Spleen (tissue), 11 donors: ENCODE results near the gene MYH14. TPM values are rescaled to one million over a fixed set of nuclear protein-coding genes. Genes with fewer than 3 reads are reported as not detected.

ENCODE experiments used
- DNase-seq: peaks from one replicate; pipeline ENCODE4 v3.0.0-alpha.2; 2020
- H3K27ac ChIP-seq, 8 donors: fragments of 200-600 bp; sonication (generic) in 7 of 8; 1 replicate in 4 of 8; 2 replicates in 4 of 8; pipeline versions ENCODE4 v1.5.0 to v1.8.0; 2016 to 2021; ENCODE audit warnings: inconsistent platforms in 4 of 8, mild to moderate bottlenecking in 4 of 8, moderate library complexity in 1 of 8
- H3K27me3 ChIP-seq, 7 donors: fragments of 200-600 bp; sonication (generic) in 6 of 7; replicated peaks in 1 of 7; 1 replicate in 4 of 7; 2 replicates in 3 of 7; pipeline versions ENCODE4 v1.5.0 to v1.8.0; 2016 to 2021; ENCODE audit warnings: inconsistent platforms in 3 of 7, mild to moderate bottlenecking in 1 of 7
- H3K36me3 ChIP-seq, 6 donors: fragments of 200-600 bp; sonication (generic) in 5 of 6; 1 replicate in 4 of 6; 2 replicates in 2 of 6; pipeline versions ENCODE4 v1.5.0 to v1.8.0; 2016 to 2021; ENCODE audit warnings: inconsistent platforms in 2 of 6
- H3K4me1 ChIP-seq, 6 donors: fragments of 200-600 bp; sonication (generic) in 5 of 6; 1 replicate in 3 of 6; 2 replicates in 3 of 6; pipeline versions ENCODE4 v1.5.0 to v1.8.0; 2016 to 2021; ENCODE audit warnings: inconsistent platforms in 3 of 6
- H3K4me3 ChIP-seq, 8 donors: fragments of 200-600 bp; sonication (generic) in 7 of 8; 1 replicate in 4 of 8; 2 replicates in 4 of 8; pipeline versions ENCODE4 v1.5.0 to v1.8.0; 2016 to 2021; ENCODE audit warnings: inconsistent platforms in 4 of 8, mild to moderate bottlenecking in 4 of 8, moderate library complexity in 2 of 8
- H3K9me3 ChIP-seq, 8 donors: fragments of 200-600 bp; sonication (generic) in 7 of 8; 1 replicate in 4 of 8; 2 replicates in 4 of 8; pipeline versions ENCODE4 v1.5.0 to v1.8.0; 2016 to 2021; ENCODE audit warnings: inconsistent platforms in 4 of 8
- POLR2A ChIP-seq, 3 donors: fragments of 450-650 bp; IDR thresholded peaks; one replicate each; pipeline ENCODE4 v1.5.1; 2017; ENCODE audit warnings: antibody characterized with exemption in 3 of 3, mild to moderate bottlenecking in 1 of 3
- POLR2AphosphoS5 ChIP-seq, 3 donors: sonication (generic); formaldehyde crosslinking; IDR thresholded peaks; one replicate each; pipeline ENCODE4 v1.5.1; 2017; ENCODE audit warnings: antibody characterized with exemption in 3 of 3
- WGBS, 5 donors: extraction: QIAGEN DNeasy Blood & Tissue Kit in 3 of 5; methylation state at CpG; one replicate each; pipeline versions ENCODE4 v1.1.5 to v1.1.7; 2013 to 2018; 5-methylcytosine and 5-hydroxymethylcytosine counted together
- intact Hi-C: fragments of 100-400 bp; cut with DNase I; formaldehyde crosslinking; loops from one replicate; pipeline ENCODE4 v1.15.0; 2023; ENCODE audit warnings: low total_unique reads
- polyA plus RNA-seq, 3 donors: library from polyadenylated mRNA; stranded (reverse); fragments of 200-250 nt; gene quantifications; one replicate each; pipeline ENCODE4 v1.2.1, GENCODE V29; 2013
- total RNA-seq, 7 donors: library from RNA; depleted of rRNA in 3 of 7; stranded (reverse); fragments of >200 nt in 3 of 7; fragmentation: NEBNext Ultra II Directional in 4 of 7; extraction: Animal tissue kit (Norgen Biotek cat#: 25700) in 4 of 7; gene quantifications; one replicate each; pipeline versions ENCODE4 v1.1.0 to v1.2.1, GENCODE V29; 2016 to 2021
- TF ChIP-seq, protein P1 (sequence below), 11 experiments: fragments of 200-600 bp in 7 of 11; fragments of 450-650 bp in 4 of 11; sonication (generic) in 4 of 11; IDR thresholded peaks in 8 of 11; conservative IDR thresholded peaks in 3 of 11; 1 replicate in 7 of 11; 2 replicates in 4 of 11; pipeline versions ENCODE4 v1.4.0 to v1.8.0; 2016 to 2021; ENCODE audit warnings: antibody characterized with exemption in 11 of 11, inconsistent platforms in 4 of 11, mild to moderate bottlenecking in 1 of 11
- donor health status: healthy with polysubstance abuse.
- donor health status: DM: no; HTN: no; CAD: no; lungs with moderate emphysema.
- donor health status: DM: no; HTN: no; CAD: no.
- donor health status: Bipolar disorder and iron deficiency.
- donor health status: healthy.
- donor health status: DM: no; HTN: no; CAD: no.
- donor health status: DM: yes; HTN: yes; CAD: no.

Gene MYH14
- total and polyA plus RNA-seq, 10 donors, result 0.04 to 1.5 (median 0.28) TPM; not detected in 1

DNA sequence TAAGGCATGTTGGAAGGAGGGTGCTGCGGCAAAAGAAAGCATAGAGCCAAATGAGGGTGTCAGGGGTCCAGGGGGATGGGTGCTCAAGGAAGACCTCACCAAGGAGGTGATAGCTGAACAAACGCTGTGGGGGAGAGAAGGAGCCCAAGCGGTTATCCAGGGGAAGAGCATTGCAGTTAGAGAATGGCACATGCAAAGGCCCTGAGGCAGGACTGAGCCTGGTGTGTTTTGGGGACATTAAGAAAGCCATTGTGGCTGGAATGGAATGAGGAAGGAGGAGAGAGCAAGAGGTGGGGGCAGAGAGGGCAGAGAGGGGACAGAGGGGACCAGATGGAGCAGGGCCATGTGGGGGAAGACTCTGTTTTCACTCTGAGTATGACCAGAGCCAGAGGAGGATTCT lies 6.1 kb upstream of the MYH14 start:
- no peaks in the 10 kb centered on the region for H3K36me3 ChIP-seq
- peaks cover 0 to 4% (median 0%) of the 10 kb centered on the region in 6 donors for H3K4me1 ChIP-seq
- 68 to 81% (median 73%) methylated on average over 3 of the region's 3 CpGs for WGBS, 5 donors
- TF ChIP-seq POLR2A (IDR thresholded peaks at IDR 0.05) (no peak), POLR2AphosphoS5 (IDR thresholded peaks at IDR 0.05) (no peak)
- TF ChIP-seq, protein P1, sequence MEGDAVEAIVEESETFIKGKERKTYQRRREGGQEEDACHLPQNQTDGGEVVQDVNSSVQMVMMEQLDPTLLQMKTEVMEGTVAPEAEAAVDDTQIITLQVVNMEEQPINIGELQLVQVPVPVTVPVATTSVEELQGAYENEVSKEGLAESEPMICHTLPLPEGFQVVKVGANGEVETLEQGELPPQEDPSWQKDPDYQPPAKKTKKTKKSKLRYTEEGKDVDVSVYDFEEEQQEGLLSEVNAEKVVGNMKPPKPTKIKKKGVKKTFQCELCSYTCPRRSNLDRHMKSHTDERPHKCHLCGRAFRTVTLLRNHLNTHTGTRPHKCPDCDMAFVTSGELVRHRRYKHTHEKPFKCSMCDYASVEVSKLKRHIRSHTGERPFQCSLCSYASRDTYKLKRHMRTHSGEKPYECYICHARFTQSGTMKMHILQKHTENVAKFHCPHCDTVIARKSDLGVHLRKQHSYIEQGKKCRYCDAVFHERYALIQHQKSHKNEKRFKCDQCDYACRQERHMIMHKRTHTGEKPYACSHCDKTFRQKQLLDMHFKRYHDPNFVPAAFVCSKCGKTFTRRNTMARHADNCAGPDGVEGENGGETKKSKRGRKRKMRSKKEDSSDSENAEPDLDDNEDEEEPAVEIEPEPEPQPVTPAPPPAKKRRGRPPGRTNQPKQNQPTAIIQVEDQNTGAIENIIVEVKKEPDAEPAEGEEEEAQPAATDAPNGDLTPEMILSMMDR (IDR thresholded peaks at IDR 0.05 in 8 of 11, conservative IDR thresholded peaks at IDR 0.05 in 3 of 11), result no peak
- DNase-seq, result no peak
- no peak overlapping the region for H3K4me3 ChIP-seq
- H3K9me3 ChIP-seq, result no peaks in the 10 kb centered on the region
- intact Hi-C loops, result no loop called here
- no peak overlapping the region for H3K27ac ChIP-seq
- peaks cover 0 to 81% (median 19%) of the 10 kb centered on the region in 7 donors for H3K27me3 ChIP-seq

GRCh38 chr19:50198431-50199258 lies 4.8 kb upstream of the MYH14 start:
- Histone ChIP-seq H3K27ac (no peak overlapping the region), H3K36me3 (no peaks in the 10 kb centered on the region), H3K9me3 (peaks cover 0 to 12% (median 0%) of the 10 kb centered on the region in 8 donors), H3K27me3 (peaks cover 0 to 81% (median 31%) of the 10 kb centered on the region in 7 donors), H3K4me1 (peaks cover 0 to 10% (median 7%) of the 10 kb centered on the region in 6 donors), H3K4me3 (no peak overlapping the region)
- 36 to 46% (median 38%) methylated on average over 7 of the region's 7 CpGs for WGBS, 5 donors
- intact Hi-C loops, result no loop called here
- no peak for DNase-seq
- TF ChIP-seq, protein P1 (IDR thresholded peaks at IDR 0.05 in 8 of 11, conservative IDR thresholded peaks at IDR 0.05 in 3 of 11), result no peak
- TF ChIP-seq POLR2AphosphoS5 (IDR thresholded peaks at IDR 0.05) (no peak), POLR2A (IDR thresholded peaks at IDR 0.05) (no peak)

- Histone ChIP-seq H3K4me1 (peaks cover 0 to 12% (median 9%) of the 10 kb centered on the region in 6 donors), H3K27me3 (peaks cover 0 to 81% (median 36%) of the 10 kb centered on the region in 7 donors), H3K36me3 (no peaks in the 10 kb centered on the region), H3K4me3 (no peak overlapping the region), H3K27ac (no peak overlapping the region), H3K9me3 (peaks cover 0 to 14% (median 0%) of the 10 kb centered on the region in 8 donors)
- no peak for DNase-seq
- TF ChIP-seq POLR2AphosphoS5 (IDR thresholded peaks at IDR 0.05), result no peak
- TF ChIP-seq, protein P1 (IDR thresholded peaks at IDR 0.05 in 8 of 11, conservative IDR thresholded peaks at IDR 0.05 in 3 of 11), result no peak
- TF ChIP-seq POLR2A (IDR thresholded peaks at IDR 0.05), result no peak
- 4 to 29% (median 12%) methylated on average over 5 of the region's 5 CpGs for WGBS, 5 donors
- intact Hi-C loops, result no loop called here
Observed at GRCh38 chr19:50199259-50199555, 4.2 kb upstream of the MYH14 start.

DNA sequence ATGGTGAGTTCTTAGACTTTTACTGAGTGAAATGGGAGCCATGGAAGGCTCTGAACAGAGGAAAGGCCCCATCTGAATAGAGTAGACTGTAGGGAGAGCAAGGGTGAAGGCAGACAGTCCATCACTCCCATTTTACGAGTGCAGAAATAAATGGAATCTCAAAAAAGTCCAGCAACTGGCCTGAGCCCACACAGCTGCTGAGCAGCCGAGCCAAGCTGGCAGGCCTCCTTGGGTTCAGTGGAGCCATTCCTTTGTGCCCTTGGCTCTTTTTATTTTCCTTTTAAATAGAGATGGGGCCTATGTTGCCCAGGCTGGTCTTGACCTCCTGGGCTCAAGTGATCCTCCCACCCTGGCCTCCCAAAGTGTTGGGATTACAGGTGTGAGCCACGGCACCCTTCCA lies 1.0 kb upstream of the MYH14 start:
- Histone ChIP-seq H3K27ac (no peak overlapping the region), H3K9me3 (peaks cover 0 to 14% (median 0%) of the 10 kb centered on the region in 8 donors), H3K27me3 (peaks cover 0 to 90% (median 56%) of the 10 kb centered on the region in 7 donors), H3K4me3 (no peak overlapping the region), H3K36me3 (no peaks in the 10 kb centered on the region), H3K4me1 (peaks cover 0 to 21% (median 9%) of the 10 kb centered on the region in 6 donors)
- TF ChIP-seq, protein P1 (IDR thresholded peaks at IDR 0.05 in 8 of 11, conservative IDR thresholded peaks at IDR 0.05 in 3 of 11), result no peak
- no peak for TF ChIP-seq POLR2AphosphoS5 (IDR thresholded peaks at IDR 0.05)
- TF ChIP-seq POLR2A (IDR thresholded peaks at IDR 0.05), result no peak
- intact Hi-C loops, result no loop called here
- no peak for DNase-seq
- 83 to 89% (median 85%) methylated on average over 3 of the region's 3 CpGs for WGBS, 5 donors
